ENCODE data around the gene MRO. TPM values are rescaled to one million over a fixed set of nuclear protein-coding genes. Genes with fewer than 3 reads are reported as not detected.
A peak's percentile ranks its signal among the peaks of the same experiment; 100 is the strongest.

Gene MRO
- total and polyA plus RNA-seq, 10 of the 15 experiments (the other 5 are each of a cell fraction or from before 2014, with no cell fraction given), result 0.11 to 0.18 TPM; not detected in 8

- 69% methylated on average over 6 of the region's 6 CpGs for WGBS (ENCODE audit: insufficient coverage, insufficient replicate concordance, low lambda C conversion rate, missing lambda C conversion rate)
- in situ Hi-C loops (cut with MboI), result no loop called here
- no TSS peak for BruUV-seq (replicated peaks)
- Histone ChIP-seq H3K27me3 (replicated peaks in 1 of 2; ENCODE audit: control insufficient read depth in 2 of 2, insufficient read depth in 2 of 2, low read length in 1 of 2) (no peaks in the 10 kb centered on the region), H3K9ac (ENCODE audit: control insufficient read depth, insufficient read depth, low read length) (no peak overlapping the region), H4K20me1 (ENCODE audit: control insufficient read depth, insufficient read depth) (no peaks in the 10 kb centered on the region), H3K4me1 (ENCODE audit: control insufficient read depth, insufficient read depth, low read length) (no peaks in the 10 kb centered on the region), H2AFZ (ENCODE audit: control insufficient read depth, low read depth, low read length) (no peak overlapping the region), H3K4me3 (no peak overlapping the region), H3K4me2 (ENCODE audit: control insufficient read depth, insufficient read depth) (no peak overlapping the region), H3K9me3 (replicated peaks; ENCODE audit: control insufficient read depth, insufficient read depth, low read length) (no peaks in the 10 kb centered on the region), H3K27ac (ENCODE audit: control insufficient read depth, insufficient read depth) (no peak overlapping the region), H3K36me3 (ENCODE audit: control insufficient read depth in 2 of 2, insufficient read depth in 2 of 2, low read length in 1 of 2) (no peaks in the 10 kb centered on the region), H3K79me2 (ENCODE audit: control insufficient read depth, insufficient read depth, low read length) (no peaks in the 10 kb centered on the region)
- ATAC-seq (no peak), FAIRE-seq (no peak), DNase-seq (ENCODE audit: low read depth, low spot score) (no peak)
- ChIA-PET CTCF (no interaction called here), RAD21 (ENCODE audit: unreplicated experiment) (interaction anchor here (0.6 kb wide), 1 partner anchor 11 kb away, joined by 3 read pairs; no protein-coding TSS in a partner anchor), SMC1A (ENCODE audit: uncharacterized antibody, unreplicated experiment) (no interaction called here), POLR2A (no interaction called here)
- intact Hi-C loops (cut with micrococcal nuclease; ENCODE audit: unreplicated experiment), result no loop called here
- TF ChIP-seq, protein P1, sequence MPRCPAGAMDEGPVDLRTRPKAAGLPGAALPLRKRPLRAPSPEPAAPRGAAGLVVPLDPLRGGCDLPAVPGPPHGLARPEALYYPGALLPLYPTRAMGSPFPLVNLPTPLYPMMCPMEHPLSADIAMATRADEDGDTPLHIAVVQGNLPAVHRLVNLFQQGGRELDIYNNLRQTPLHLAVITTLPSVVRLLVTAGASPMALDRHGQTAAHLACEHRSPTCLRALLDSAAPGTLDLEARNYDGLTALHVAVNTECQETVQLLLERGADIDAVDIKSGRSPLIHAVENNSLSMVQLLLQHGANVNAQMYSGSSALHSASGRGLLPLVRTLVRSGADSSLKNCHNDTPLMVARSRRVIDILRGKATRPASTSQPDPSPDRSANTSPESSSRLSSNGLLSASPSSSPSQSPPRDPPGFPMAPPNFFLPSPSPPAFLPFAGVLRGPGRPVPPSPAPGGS (IDR thresholded peaks at IDR 0.05; ENCODE audit: borderline replicate concordance, insufficient read depth, low read depth, low read length, poor library complexity, severe bottlenecking), result peak; percentile 40
- no peak for TF ChIP-seq ESRRA (IDR thresholded peaks at IDR 0.05; ENCODE audit: low read length)
- no peak for TF ChIP-seq MYC (IDR thresholded peaks at IDR 0.05; ENCODE audit: insufficient read depth, insufficient read length, insufficient replicate concordance, low read length, severe bottlenecking)
- TF ChIP-seq CBFB (IDR thresholded peaks at IDR 0.05; ENCODE audit: low read depth), result no peak
- TF ChIP-seq ZNF207 (IDR thresholded peaks at IDR 0.05; ENCODE audit: borderline replicate concordance), result no peak
- TF ChIP-seq BMI1 (IDR thresholded peaks at IDR 0.05; ENCODE audit: borderline replicate concordance), result no peak
- no peak for TF ChIP-seq ASH2L (IDR thresholded peaks at IDR 0.05; ENCODE audit: borderline replicate concordance, low read depth)
These were observed 34.1 kb upstream of the MRO start for GRCh38 chr18:50853863-50854271.
